Stimulated activated CD4-positive, alpha-beta T cell treated with anti-CD3 and anti-CD28 coated beads, TNF-alpha, amount 100 ng/mL, for 48 hours (primary cell): Measurements from ENCODE around the gene KCNMA1.

Source experiments
- DNase-seq, 3 donors: peaks; one replicate each; pipeline ENCODE4 v3.0.0-alpha.2; 2020; ENCODE audit warnings: low read depth in 3 of 3

The KCNMA1 gene

DNA sequence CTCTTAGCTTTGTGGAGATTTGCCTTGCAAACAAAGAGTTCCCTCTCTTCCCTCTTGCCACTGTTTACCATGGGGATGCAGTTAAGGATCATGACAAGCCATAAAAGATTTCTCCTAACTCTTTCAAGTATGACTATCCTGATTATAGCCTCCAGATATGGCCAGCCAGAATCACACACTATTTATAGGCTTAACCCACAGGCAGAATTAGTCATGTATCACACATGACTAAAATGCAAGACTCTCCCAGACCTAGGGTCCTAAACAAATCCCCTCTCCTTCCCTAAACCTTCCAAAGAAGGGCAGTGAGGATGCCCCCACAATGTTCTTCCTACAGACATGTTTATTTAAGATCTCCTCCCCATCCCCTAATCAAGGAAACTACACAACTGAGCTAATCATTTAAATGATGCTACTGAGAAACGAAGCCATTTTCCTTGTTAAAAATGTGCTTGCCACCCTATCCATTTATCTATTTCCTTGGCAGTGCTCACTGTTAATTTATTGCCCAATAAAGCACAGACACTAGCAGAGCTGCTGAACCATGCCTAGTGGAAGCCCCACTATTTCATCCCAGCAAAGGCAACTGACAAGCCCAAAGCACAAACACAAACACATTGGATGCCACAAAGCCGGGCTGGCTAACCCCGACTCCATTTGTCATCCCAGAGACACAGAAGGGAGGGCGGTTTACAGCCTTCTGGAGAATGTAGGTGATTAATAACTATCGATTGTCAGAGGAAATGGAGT, 363.4 kb downstream of the KCNMA1 start:
- no peak for DNase-seq

DNA sequence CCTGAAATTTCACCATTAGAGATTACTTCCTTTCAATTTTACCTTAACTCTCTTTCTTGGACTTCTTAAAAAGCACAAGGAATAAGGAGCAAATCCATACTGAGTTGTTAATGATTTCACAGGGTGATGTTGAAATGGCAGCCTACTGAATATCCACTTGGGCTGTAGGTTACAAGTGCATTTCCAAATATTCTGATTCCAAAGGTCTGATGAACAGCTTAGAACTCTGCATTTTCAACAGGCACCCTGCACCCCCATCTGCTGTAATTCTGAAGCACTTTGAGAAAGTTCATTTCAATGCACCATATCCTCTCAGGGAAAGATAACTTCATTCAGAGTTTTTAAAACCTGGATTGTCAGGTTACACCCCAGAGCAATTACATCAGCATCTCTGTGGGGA, 368.4 kb downstream of the KCNMA1 start:
- no peak for DNase-seq

DNA sequence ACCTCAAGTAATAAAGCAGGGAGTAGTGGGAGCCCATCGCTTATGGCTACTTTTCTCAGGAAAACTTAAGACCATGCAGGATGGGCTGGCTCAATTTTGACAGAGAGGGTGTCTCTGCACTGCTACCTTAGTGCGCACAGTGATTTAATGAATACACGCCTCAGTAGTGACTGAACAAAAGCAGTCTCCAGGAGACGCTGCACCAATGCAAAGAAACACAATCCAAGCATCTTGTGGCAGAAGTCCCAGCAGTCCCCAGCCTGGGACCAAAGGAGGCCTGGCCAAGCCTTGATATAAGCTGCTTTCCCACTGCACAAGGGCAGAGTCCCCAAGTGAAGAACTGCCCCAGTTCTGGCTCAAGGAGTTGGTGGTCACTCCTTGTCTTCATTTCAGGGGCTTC, 368.9 kb downstream of the KCNMA1 start:
- no peak for DNase-seq

DNA sequence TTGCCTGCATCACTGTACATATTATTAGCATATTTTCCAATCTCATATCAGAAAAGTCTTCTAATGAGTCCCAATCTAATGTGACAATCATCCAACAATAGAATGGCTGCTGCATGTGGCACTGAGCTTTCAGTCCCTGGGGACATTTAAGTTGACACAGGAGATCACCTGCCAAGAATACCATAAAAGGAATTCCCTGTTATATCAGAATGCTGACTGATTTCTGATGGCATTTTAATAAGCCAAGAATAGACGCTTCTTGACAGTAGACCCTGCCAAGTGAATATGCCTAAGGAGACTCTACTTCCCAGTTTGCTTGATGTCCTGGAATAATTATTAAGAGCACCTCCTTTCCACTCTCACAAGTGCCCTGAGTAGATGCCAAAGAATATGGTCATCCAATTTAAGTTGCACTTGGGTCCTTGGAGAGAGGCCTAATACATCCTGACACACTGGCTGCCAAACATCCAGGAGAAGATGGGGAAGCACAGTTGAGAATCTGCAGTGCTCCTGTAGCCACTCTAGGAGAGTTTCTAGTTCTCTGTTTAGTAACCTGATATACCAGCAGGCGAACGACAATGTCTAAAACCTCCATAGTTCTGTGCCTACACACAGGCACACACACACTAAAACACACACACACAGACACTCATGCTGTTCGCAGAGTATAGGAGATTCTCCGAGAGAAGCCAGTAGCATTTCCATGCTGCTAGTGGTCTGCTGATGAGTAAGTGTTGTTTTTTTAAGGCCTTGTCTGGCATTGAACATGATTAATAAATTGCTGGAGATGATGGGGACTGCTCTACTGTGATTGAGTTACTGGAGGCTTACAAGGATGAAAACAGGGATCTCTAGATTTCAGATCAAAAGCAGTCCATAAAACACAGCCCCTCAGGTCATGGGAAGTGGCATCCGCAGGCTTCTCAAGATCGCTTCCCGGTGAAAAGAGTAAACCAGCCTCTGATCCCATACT, 369.6 kb downstream of the KCNMA1 start:
- no peak for DNase-seq

DNA sequence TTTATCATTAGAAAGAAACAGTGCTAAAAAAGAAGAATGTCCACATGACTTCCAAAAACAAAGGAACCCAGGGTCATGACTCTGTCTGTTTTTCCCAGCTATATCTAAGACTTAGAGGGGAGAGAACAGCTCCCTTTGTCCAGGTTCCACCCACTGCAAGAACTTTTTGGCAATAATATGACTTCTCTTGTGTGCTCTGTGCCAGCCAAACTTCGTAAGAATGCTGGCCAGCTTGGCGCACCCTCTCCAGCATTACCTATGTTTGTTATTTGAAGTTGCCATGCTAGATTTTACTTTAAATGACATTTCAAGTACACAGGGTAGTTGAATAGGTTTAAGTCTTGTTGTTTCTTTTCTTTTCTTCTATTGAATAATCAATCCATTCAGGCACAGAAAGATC, 371.4 kb downstream of the KCNMA1 start:
- no peak for DNase-seq

DNA sequence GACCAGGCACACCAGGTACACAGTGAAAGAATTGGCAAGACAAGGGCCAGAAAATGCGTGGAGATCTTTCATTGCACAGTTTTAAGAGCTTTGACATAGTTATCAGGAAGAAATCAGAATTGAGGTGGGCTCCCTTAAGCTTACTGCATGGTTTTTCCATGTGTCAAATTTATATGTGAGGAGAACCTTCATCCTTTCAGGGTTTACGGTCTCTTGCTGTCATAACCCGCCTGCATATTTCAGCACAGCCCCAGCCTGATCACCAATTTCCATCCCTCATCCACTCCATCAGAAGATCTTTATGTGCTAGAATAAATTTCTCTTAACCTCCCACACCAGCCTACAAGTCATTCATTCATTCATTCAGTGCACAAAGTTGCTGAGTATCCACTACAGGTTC, 373.1 kb downstream of the KCNMA1 start:
- no peak for DNase-seq

DNA sequence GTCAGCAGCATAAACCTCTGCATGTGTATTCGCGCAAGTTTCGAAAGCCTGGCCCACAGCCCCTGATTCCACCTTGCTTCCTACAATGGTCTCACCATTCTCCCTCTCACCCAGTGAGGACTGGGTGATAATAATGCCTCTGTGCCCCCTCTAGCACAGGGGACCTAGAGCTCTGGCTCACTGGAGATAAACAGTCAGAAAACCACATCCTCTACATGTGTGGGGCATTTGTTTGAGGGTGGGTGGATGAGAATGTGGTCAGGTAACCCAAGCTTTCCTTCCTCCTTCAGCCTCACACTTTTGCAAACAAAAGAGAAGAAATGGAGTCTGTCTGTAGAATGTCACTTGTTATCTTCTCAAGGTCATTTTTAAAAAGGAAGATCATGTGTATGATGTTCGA, 373.5 kb downstream of the KCNMA1 start:
- DNase-seq: no peak

DNA sequence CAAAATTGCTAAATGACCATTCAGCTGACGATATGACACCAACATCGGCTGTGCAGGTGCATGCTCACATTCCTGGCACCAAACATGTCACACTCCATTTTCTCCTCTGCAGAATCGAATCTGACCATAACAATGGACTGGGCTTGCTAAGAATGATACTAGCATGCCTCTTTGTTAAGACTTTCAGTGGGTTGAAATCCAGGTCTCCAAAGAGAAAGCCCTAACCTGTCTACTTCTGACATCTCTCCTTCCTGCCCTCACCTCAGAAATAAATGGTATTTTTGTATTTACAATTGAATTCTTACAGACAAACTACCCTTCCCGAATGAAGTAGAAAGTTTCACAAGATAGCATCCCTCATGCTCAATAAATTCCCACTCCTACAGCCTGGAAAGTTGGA, 373.9 kb downstream of the KCNMA1 start:
- DNase-seq: no peak

DNA sequence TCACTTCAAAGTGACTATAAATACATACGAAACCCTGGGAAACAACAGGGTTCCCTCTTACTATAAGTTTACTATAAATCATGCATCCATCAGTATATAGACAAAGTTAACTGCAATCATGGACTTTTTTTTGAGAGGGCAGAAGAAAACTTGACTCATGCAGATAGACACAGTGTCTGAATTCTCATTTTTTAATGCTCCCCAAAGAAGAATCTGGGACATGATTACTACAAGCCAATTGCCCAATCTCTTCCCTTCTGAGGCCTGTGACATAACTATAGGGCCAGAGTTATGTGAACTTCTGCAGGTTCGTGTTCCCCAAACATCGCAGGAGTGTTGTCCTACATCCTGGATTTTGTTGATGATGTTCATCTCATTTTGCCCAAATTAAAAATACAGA, 376.5 kb downstream of the KCNMA1 start:
- DNase-seq: no peak

DNA sequence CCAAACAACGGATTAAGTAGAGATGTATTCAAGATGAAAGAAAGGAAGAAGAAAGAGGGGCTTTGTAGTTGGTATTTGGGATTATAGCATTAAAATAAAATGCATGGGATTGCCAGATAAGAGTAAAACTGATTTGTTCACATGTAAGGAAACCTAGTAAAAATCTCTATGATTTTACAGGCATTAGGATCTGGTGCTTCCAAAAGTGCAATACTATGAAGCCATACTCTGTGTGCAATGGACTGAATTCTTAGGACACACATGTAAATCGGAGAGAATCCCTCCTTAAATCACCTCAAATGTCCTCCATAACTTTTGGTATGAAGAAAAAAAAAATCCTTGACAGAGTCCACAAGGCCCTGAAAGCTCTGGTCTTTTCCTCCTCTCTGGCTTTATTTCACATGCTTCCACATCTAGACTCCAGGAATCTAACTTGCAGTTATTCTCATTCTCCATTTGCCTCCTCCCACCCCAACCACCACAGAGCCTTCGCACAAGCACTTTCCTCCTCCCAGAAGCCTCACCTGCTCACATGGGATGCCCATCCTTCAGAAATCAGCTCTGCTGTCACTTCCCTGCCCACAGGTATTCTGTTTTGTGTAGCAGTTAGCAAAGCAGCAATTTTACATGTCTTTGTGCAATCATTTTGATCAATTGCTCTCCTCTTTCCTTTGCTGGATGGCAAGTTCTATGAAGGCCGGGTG, 378.3 kb downstream of the KCNMA1 start:
- DNase-seq: no peak

DNA sequence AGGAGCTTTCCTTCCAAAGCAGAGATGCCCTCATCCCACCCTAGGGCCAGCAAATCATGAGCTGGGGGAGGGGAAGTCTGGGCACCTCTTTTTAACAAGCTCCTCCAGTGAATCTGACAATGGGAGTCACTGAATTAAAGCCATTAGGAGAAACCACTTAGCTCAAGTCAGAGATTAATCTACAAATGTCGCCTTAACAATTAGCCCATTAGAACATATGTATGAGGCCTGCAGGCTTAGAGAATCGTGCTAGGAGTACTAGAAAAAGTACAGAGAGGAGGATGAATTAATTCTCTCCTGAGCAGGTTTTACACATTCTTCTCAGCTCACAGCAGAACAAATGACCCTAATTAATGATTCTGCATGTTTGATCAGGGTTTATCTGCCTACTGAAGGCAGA, 381.3 kb downstream of the KCNMA1 start:
- no peak for DNase-seq

DNA sequence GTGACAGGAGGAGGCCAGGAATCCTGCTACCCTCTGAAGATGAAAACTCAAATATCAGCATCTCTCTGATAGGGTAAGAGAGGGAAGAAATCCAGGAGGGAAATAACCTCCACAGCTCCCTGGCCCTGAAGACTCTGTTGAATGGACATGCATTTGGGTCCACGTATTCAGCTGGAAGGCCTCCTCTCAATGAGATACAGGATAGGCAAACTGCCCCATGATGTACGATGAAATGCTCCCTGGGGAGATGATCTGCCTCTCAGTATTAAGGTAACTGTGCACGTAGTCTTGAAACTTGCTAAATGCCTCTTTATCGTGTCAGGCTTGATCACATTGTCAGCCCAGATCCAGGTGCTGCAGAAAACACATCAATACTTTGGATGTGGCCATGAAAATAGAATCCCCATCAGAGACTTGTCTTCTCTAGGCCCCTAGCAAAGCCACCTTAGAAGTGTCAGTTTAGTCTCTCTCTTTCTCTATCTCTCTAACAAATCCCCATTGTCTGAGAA, 384.0 kb downstream of the KCNMA1 start:
- no peak for DNase-seq

DNA sequence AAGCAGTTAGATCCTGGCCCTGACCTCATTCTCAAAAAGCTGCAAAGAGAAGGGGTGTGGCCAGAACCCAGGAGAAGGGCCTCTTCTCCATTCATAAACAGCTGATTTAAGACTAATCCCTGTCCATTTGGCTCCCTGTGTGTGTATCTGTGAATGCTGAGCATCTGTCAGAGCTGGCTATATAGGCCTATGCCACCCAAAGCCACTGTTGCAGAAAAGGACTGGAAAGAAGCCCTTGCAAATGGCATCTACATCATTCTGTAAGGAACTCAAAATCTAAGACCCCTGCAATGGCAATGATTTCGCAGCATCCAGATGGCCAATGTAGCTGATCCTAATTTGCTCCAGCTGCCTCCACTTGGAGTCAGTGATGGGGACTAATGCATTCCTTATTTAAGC, 384.5 kb downstream of the KCNMA1 start:
- DNase-seq: no peak

DNA sequence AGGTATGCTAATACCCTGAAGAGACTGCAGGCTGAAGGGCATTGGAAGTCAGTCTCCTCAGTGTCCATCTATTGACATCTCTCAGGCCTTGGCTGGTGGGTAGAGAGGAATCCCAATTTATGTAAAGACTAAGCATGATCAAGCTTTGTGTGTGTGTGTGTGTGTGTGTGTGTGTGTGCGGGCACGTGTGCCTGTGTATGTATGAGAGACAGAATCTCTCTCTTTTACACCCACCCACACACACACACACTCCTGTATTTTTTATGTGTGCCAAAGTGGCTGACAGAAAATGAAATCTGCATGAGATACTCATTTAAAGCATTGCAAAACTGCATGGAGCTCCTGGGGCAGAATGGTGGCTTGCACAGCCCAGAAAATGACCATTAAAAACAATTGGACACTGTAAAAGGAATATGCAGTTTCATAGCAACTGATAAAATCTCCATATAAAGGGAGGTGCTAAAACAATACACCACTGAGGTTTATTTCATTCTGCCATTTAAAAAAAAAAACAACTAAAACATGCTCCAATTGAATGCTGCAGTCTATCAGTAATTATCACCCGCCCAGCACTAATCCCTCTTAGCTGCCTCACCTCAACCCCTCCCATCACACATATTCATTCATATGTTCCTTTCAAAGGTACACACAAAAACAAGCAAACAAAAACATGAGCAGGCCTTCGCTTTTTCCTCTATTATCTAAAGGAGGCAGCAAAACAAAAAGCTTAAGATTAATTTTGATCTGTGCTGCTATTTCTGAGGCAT, 385.0 kb downstream of the KCNMA1 start:
- DNase-seq: no peak

DNA sequence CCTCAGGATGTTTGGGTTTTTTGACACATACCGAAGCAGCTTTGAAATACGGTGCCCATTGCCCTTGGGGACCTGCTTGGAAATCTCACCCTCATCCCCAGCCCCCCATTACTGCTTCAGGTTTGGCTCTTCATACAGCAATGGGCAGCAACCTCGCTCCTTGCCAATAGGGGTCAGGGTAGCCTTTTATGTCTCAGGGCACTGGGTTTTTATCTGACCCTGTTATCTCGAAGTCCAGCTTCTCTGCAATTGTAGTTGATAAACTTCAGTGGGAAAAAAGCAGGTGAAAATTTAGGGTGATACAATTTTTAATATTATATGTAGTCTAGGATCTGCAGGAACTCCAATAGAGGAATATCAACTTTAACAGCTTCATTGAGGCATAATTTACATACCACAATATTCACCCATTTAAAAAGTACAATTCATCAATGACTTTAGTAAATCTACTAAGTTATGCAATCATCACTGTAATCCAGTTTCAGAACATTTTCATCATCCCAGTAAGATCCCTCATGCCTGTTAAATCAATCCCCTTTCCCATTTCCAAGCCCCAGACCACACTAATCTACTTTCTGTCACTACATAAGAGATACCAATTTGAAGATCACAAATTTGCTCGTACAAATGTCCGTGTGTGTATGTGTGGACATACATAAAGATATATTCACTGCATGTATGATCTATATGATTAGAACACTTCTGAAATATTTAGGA, 386.2 kb downstream of the KCNMA1 start:
- DNase-seq: no peak

DNA sequence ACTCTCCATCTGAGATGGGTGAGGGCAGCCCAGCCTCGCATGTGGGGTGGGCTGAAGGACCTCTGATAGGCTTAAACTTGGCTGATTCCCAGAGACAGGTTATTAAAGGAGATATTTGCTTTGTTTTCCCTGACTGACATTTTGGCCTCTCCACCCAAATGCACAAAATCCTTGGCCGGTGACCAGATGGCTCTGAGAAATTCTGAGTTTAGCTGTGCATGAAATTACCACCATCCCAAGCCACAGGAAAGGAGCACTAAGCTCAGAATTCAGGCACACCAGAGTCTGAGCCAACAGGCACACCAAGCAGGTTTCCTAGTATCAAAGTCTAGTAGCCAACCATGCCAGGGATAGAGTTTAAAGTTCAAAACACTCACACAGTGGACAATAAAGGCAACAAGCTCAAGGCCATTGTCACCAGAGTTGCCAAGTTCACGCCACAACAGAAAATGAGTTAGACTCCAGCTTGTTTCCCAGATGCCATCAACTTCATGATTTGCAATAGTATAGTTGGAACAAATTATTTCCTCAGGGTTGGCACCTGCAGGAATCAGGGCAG, 387.6 kb downstream of the KCNMA1 start:
- no peak for DNase-seq

DNA sequence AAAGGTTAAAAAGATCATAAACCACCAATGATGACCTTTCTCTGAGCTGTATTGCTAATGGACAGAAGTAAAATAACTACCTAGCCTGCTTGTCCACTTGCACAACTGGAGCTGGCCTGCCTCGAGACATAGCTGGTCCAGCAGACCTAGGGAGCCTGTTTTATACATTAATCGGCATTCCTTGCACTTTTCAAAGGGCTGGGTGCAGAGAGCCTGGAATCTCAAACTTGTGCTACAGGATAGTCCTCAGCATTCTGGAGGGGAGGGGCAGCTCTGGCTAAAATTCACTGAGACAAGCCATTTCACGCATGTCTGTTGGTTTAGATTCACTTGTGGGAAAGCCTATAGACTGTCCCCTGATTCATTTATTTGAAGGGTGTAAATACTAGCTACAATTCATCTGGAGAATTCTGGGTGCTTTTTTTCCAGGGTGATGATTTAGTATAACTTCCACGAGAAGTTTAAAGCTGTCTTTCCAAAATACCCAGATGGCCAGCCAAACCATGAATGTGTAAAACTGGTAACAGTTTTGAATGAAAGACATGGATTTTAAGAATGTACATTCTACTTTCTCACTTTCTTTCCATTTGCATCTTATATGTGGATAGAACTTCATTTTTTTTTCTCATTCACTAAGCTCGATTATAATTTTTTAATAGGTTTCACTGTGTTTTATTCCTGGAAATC, 389.4 kb downstream of the KCNMA1 start:
- DNase-seq: no peak

DNA sequence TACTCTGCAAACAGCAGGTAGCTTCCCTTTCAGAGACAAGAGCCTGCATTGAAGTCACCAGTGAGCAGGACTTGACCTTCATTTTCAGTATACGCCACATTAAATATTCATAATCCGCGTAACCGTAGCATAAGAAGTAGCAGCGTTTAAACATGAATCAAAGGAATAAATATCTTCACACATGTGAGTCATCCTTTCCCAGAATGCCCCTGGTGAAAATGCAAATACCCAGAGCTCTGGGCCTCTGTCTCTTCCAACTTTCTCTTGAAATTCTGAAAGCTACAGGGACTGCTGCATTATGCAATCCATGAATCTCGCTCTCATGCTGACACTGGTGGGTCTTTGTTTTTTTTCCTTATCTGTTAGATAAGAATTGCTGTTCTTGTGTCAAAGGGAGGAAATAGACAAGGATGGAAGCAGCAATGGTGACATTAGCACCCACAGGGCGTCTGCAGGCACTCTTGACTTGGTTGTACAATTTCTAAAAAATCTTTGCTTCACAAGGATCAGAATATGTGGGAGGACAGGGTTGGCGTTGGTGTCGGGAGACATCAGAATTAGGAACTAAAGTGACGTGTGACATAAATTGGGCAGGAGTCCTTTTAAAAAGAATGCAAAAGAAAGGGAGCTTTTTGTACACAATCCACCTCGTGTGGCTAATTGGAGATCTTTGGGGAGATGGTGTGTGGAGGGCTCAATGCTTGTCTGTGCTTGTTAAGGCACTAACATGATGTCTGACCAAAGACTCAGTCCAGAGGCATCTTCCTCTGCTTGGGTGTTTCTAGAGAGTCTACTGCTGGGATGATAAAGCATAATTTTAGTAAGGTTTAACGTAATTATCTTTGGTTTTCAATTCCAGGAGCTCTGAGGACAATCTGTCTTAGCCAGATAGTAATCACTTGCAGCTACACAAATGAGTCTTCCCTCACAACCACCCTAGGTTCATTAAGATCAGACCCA, 390.3 kb downstream of the KCNMA1 start:
- no peak for DNase-seq

DNA sequence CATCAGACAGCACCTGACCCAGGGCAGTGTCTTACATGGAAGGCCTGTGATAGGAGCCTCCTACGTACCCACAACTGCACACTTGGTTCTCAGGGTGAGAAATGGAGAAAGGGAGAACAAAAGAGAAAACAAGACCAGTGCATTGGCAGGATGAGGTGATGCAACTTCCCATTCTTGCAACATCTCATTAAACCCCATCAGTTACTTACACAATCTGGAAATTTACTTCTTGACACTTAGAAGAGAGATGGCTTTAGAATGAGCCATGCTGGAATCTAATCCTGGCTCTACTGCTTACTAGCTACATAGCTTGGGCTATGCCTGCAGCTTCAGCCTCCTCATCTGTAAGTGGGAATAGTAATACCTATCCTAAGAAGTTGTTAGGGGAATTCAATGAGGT, 391.7 kb downstream of the KCNMA1 start:
- DNase-seq: no peak
